ENCODE data around the gene PITX1. TPM values are rescaled to one million over a fixed set of nuclear protein-coding genes. Genes with fewer than 3 reads are reported as not detected.

The PITX1 gene
- total and polyA plus RNA-seq, 2 donors (not counting 1 experiment from before 2014, with no cell fraction given), result 1.7 to 3.1 TPM

DNA sequence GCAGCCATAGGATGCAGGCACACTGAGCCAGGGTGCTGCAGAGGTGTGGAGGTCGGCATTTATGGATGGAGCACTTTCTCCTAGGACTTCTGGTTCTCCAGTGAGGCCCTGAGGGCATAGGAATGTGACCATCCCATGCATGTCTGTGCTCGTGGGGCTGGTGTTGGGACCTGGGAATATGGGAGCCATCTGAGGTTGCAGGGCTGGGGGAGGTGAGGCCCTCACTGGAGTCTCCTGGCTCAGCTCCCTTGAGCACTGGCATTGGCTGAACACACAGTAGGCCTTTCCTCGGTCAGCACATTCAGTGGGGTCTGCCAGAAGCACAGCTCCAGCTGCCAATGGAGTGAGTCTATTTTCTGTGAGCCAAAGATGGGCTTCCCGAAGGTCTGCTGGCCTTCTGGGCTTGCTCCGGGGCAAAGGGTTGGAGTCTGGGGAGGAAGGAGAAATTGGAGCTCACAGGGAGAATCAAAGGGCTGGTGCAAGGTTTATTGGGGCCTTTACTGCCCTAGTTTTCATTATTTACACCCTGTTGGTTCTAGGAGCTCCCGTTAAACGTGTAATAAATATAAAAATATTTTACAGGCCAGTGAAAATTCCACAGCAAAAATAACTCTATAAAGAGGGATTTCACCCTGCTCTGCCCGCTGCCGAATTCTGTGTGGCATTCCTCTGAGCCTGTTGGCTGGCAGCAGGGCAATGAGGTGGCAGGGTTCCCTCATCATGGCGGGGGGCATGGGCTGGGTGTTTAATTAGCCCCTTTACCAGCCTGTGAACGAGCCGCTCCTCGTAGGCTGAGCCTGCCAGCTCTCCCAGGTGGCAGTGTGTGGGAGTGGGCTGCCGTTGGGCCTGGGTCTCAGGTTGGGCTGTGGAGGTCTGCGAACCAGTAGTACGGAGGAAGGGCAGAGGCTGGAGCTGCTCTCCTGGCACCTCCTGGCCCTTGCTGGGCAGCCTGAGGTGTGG, 31.6 kb upstream of the PITX1 start:
- DNase-seq (ENCODE audit: low read depth in 2 of 2), result no peak
- H3K9ac ChIP-seq (ENCODE audit: insufficient read depth, low read length), result no peak overlapping the region
- H3K79me2 ChIP-seq (ENCODE audit: control insufficient read depth, insufficient read depth, low read length), result no peaks in the 10 kb centered on the region
- no peaks in the 10 kb centered on the region for H3K9me3 ChIP-seq (ENCODE audit: control insufficient read depth, insufficient read depth, low read depth, low read length)
- no peak overlapping the region for H3K27ac ChIP-seq (ENCODE audit: insufficient read depth, low read length)
- H3K4me3 ChIP-seq (replicated peaks in 1 of 4; ENCODE audit: control extremely low read depth in 1 of 4, insufficient read depth in 1 of 4, low read depth in 3 of 4, low read length in 4 of 4), result no peak overlapping the region
- H3K4me2 ChIP-seq (ENCODE audit: extremely low read depth, insufficient read depth, low read length), result no peak overlapping the region
- H3K27me3 ChIP-seq (ENCODE audit: control insufficient read depth, insufficient read depth, low read length), result no peaks in the 10 kb centered on the region
- no peaks in the 10 kb centered on the region for H3K4me1 ChIP-seq (ENCODE audit: control insufficient read depth, extremely low read depth, insufficient read depth, low read length)
- H4K20me1 ChIP-seq (ENCODE audit: control insufficient read depth, extremely low read depth, insufficient read depth, low read length), result no peaks in the 10 kb centered on the region
- TF ChIP-seq, protein P1, sequence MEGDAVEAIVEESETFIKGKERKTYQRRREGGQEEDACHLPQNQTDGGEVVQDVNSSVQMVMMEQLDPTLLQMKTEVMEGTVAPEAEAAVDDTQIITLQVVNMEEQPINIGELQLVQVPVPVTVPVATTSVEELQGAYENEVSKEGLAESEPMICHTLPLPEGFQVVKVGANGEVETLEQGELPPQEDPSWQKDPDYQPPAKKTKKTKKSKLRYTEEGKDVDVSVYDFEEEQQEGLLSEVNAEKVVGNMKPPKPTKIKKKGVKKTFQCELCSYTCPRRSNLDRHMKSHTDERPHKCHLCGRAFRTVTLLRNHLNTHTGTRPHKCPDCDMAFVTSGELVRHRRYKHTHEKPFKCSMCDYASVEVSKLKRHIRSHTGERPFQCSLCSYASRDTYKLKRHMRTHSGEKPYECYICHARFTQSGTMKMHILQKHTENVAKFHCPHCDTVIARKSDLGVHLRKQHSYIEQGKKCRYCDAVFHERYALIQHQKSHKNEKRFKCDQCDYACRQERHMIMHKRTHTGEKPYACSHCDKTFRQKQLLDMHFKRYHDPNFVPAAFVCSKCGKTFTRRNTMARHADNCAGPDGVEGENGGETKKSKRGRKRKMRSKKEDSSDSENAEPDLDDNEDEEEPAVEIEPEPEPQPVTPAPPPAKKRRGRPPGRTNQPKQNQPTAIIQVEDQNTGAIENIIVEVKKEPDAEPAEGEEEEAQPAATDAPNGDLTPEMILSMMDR (conservative IDR thresholded peaks at IDR 0.05 in 1 of 2, IDR thresholded peaks at IDR 0.05 in 1 of 2; ENCODE audit: low read depth in 1 of 2, low read length in 2 of 2), result no peak
- no peak for TF ChIP-seq EZH2 (IDR thresholded peaks at IDR 0.05; ENCODE audit: low read length, missing control alignments)
- no peak overlapping the region for H2AFZ ChIP-seq (ENCODE audit: low read length)
- H3K36me3 ChIP-seq (ENCODE audit: control insufficient read depth, insufficient read depth, low read length), result no peaks in the 10 kb centered on the region

DNA sequence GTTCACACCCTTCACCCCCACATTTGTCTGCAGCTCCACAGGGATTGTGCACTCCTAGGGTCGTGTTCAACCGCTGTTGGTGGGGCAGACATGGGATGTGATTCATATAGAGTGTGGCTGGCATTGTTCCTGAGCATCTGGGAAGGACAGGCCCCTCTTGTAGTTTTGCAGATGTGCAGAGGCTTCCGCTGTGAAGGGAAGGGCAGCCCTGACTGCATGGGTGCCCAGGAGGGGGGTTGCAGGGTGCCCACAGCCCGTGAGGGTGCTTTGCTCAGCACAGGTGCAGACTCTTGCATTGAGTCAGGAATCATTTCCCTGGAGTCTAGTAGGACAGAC, 30.2 kb upstream of the PITX1 start:
- DNase-seq (ENCODE audit: low read depth in 2 of 2), result no peak
- H3K4me3 ChIP-seq (replicated peaks in 1 of 4; ENCODE audit: control extremely low read depth in 1 of 4, insufficient read depth in 1 of 4, low read depth in 3 of 4, low read length in 4 of 4), result no peak overlapping the region
- H3K79me2 ChIP-seq (ENCODE audit: control insufficient read depth, insufficient read depth, low read length), result no peaks in the 10 kb centered on the region
- TF ChIP-seq EZH2 (IDR thresholded peaks at IDR 0.05; ENCODE audit: low read length, missing control alignments), result no peak
- TF ChIP-seq, protein P1 (conservative IDR thresholded peaks at IDR 0.05 in 1 of 2, IDR thresholded peaks at IDR 0.05 in 1 of 2; ENCODE audit: low read depth in 1 of 2, low read length in 2 of 2), result no peak
- no peaks in the 10 kb centered on the region for H3K9me3 ChIP-seq (ENCODE audit: control insufficient read depth, insufficient read depth, low read depth, low read length)
- H4K20me1 ChIP-seq (ENCODE audit: control insufficient read depth, extremely low read depth, insufficient read depth, low read length), result no peaks in the 10 kb centered on the region
- H3K9ac ChIP-seq (ENCODE audit: insufficient read depth, low read length), result no peak overlapping the region
- no peak overlapping the region for H3K27ac ChIP-seq (ENCODE audit: insufficient read depth, low read length)
- no peaks in the 10 kb centered on the region for H3K27me3 ChIP-seq (ENCODE audit: control insufficient read depth, insufficient read depth, low read length)
- no peak overlapping the region for H3K4me2 ChIP-seq (ENCODE audit: extremely low read depth, insufficient read depth, low read length)
- no peaks in the 10 kb centered on the region for H3K36me3 ChIP-seq (ENCODE audit: control insufficient read depth, insufficient read depth, low read length)
- no peak overlapping the region for H2AFZ ChIP-seq (ENCODE audit: low read length)
- H3K4me1 ChIP-seq (ENCODE audit: control insufficient read depth, extremely low read depth, insufficient read depth, low read length), result no peaks in the 10 kb centered on the region

DNA sequence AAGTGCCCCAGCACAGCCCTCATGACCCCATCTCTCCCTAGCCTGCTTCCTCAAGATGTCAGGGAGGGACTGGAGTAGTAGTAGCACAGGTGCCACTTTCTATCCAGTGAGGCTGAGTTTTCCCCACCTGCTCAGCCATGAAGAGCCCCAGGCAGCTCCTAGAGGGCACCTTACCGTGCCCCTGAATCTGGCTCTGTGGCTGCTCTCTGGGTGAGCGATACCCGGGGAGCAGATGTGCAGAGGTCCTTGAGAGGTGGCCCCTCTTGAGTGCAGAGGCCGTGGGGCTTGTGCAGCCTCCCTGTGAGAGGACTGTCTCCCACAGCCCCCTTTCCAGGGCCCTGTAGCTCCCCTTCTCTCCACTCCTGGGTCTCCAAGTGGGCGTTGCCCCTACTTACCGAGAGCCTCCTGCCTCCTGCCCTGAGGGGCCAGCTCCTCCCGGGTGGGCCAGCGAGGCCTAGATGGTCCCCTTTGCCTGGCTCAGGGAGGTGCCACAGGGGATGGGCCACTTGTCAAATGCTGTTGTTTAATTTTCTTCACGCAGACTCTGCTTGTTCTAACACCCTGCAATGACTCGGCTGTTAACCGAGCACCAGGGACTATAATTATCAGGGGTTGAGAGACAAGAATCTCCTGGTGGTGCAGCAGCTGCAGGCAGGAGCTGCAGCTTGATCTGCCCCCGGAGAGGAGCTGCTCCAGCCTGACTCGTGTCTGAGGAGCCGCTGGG, 29.6 kb upstream of the PITX1 start:
- no peak overlapping the region for H3K4me3 ChIP-seq (replicated peaks in 1 of 4; ENCODE audit: control extremely low read depth in 1 of 4, insufficient read depth in 1 of 4, low read depth in 3 of 4, low read length in 4 of 4)
- no peaks in the 10 kb centered on the region for H3K9me3 ChIP-seq (ENCODE audit: control insufficient read depth, insufficient read depth, low read depth, low read length)
- H3K4me1 ChIP-seq (ENCODE audit: control insufficient read depth, extremely low read depth, insufficient read depth, low read length), result no peaks in the 10 kb centered on the region
- no peak overlapping the region for H2AFZ ChIP-seq (ENCODE audit: low read length)
- no peak overlapping the region for H3K9ac ChIP-seq (ENCODE audit: insufficient read depth, low read length)
- H3K36me3 ChIP-seq (ENCODE audit: control insufficient read depth, insufficient read depth, low read length), result no peaks in the 10 kb centered on the region
- no peak overlapping the region for H3K4me2 ChIP-seq (ENCODE audit: extremely low read depth, insufficient read depth, low read length)
- TF ChIP-seq, protein P1 (conservative IDR thresholded peaks at IDR 0.05 in 1 of 2, IDR thresholded peaks at IDR 0.05 in 1 of 2; ENCODE audit: low read depth in 1 of 2, low read length in 2 of 2), result no peak
- no peak for TF ChIP-seq EZH2 (IDR thresholded peaks at IDR 0.05; ENCODE audit: low read length, missing control alignments)
- H3K79me2 ChIP-seq (ENCODE audit: control insufficient read depth, insufficient read depth, low read length), result no peaks in the 10 kb centered on the region
- H3K27me3 ChIP-seq (ENCODE audit: control insufficient read depth, insufficient read depth, low read length), result peaks cover 3% of the 10 kb centered on the region
- H3K27ac ChIP-seq (ENCODE audit: insufficient read depth, low read length), result no peak overlapping the region
- H4K20me1 ChIP-seq (ENCODE audit: control insufficient read depth, extremely low read depth, insufficient read depth, low read length), result no peaks in the 10 kb centered on the region
- no peak for DNase-seq (ENCODE audit: low read depth in 2 of 2)

All from fibroblast of lung (primary cell).